Measurements from ENCODE around the gene ZSCAN20.

DNA sequence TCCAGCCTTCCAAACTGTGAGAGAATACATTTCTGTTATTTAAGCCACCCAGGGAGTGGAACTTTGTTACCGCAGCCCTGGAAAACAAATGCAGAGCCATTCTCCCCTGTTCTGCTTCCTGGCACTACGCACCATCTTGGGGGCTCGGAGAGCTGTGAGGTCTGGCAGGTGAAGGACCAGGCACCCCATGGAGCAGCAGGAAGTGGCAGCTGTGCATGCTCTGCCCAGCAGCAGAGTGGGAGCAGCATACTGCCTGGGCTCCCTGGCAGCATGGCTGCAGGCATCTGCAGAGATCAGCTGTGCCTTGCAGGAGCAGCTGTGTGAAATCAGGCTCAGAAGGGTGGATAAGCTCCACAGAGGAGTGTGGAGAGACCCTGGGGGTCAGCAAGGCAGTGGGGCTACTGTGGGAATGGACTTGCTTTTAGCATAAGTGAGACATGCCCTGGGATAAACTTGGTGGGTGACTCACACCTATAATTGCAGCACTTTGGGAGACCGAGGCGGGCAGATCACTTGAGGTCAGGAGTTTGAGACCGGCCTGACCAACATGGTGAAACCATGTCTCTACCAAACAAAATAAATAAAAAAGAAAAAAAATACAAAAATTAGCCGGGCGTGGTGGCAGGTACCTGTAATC, 17.7 kb upstream of the ZSCAN20 start:
- TF ChIP-seq, protein P1, sequence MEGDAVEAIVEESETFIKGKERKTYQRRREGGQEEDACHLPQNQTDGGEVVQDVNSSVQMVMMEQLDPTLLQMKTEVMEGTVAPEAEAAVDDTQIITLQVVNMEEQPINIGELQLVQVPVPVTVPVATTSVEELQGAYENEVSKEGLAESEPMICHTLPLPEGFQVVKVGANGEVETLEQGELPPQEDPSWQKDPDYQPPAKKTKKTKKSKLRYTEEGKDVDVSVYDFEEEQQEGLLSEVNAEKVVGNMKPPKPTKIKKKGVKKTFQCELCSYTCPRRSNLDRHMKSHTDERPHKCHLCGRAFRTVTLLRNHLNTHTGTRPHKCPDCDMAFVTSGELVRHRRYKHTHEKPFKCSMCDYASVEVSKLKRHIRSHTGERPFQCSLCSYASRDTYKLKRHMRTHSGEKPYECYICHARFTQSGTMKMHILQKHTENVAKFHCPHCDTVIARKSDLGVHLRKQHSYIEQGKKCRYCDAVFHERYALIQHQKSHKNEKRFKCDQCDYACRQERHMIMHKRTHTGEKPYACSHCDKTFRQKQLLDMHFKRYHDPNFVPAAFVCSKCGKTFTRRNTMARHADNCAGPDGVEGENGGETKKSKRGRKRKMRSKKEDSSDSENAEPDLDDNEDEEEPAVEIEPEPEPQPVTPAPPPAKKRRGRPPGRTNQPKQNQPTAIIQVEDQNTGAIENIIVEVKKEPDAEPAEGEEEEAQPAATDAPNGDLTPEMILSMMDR (IDR thresholded peaks at IDR 0.05): no peak
- TF ChIP-seq POLR2A (IDR thresholded peaks at IDR 0.05): no peak
